Measurements from ENCODE around the gene GPLD1. TPM values are rescaled to one million over a fixed set of nuclear protein-coding genes. Genes with fewer than 3 reads are reported as not detected.

GPLD1 gene
- total RNA-seq, 2 experiments from 2014 or later, result 0.59 to 0.66 TPM

DNA sequence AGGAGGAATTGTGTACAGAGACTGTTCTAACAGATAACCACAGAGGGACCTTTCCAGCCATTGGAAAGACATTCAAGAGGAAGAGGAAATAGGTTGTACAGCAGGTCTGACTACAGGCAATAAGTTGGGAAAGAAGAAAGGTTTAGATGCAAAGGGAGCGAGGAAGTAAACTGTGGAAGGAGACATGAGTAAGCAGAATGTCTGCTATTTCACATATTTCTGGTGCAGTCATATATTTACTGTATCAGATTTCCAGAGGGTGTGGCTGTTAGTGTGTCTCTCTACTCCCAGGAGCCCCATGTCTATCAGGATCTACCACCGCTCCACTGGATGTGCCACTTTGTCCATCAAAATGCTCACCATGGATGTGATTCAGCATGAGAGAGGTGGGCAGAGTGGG lies 60.8 kb downstream of the GPLD1 start:
- no peaks in the 10 kb centered on the region for H3K4me1 ChIP-seq (ENCODE audit: insufficient read depth, low read length)
- Mint-ChIP-seq H3K36me3 (ENCODE audit: low read depth) (peaks cover 44% of the 10 kb centered on the region), H3K4me3 (no peak overlapping the region), H3K27me3 (no peaks in the 10 kb centered on the region), H3K4me1 (ENCODE audit: low read depth) (no peaks in the 10 kb centered on the region), H3K9me3 (no peaks in the 10 kb centered on the region), H3K27ac (no peak overlapping the region)
- H3K27me3 ChIP-seq (ENCODE audit: control insufficient read depth in 1 of 2, insufficient read depth in 2 of 2, low read length in 2 of 2), result no peaks in the 10 kb centered on the region
- no peak overlapping the region for H3K27ac ChIP-seq (ENCODE audit: low read depth in 1 of 2, low read length in 2 of 2)
- no peak for TF ChIP-seq CTCF (IDR thresholded peaks at IDR 0.05)
- H3K9me3 ChIP-seq (ENCODE audit: control insufficient read depth in 1 of 2, insufficient read depth in 1 of 2, low read length in 2 of 2), result no peaks in the 10 kb centered on the region
- ATAC-seq (ENCODE audit: poor library complexity), result no peak
- intact Hi-C loops (cut with DNase I, micrococcal nuclease), result loop anchor here in 1 of 2 experiments (5.0 kb wide), 1 partner anchor 264 kb away; no protein-coding TSS in a partner anchor
- peaks cover 22% of the 10 kb centered on the region for H3K36me3 ChIP-seq (ENCODE audit: insufficient read depth, low read length)
- ChIA-PET POLR2A (no interaction called here), CTCF (interaction anchor here (0.7 kb wide), 1 partner anchor 69 kb away, joined by 3 read pairs; no protein-coding TSS in a partner anchor)
- no peak for DNase-seq
- H3K4me3 ChIP-seq (ENCODE audit: low read length), result no peak overlapping the region

GRCh38 chr6:24426729-24427446 lies 62.5 kb downstream of the GPLD1 start:
- H3K27me3 ChIP-seq (ENCODE audit: control insufficient read depth in 1 of 2, insufficient read depth in 2 of 2, low read length in 2 of 2), result no peaks in the 10 kb centered on the region
- no peaks in the 10 kb centered on the region for H3K9me3 ChIP-seq (ENCODE audit: control insufficient read depth in 1 of 2, insufficient read depth in 1 of 2, low read length in 2 of 2)
- ChIA-PET CTCF (no interaction called here), POLR2A (no interaction called here)
- peaks cover 37% of the 10 kb centered on the region for H3K36me3 ChIP-seq (ENCODE audit: insufficient read depth, low read length)
- H3K4me3 ChIP-seq (ENCODE audit: low read length), result no peak overlapping the region
- H3K27ac ChIP-seq (ENCODE audit: low read depth in 1 of 2, low read length in 2 of 2), result no peak overlapping the region
- Mint-ChIP-seq H3K27me3 (no peaks in the 10 kb centered on the region), H3K27ac (no peak overlapping the region), H3K4me3 (no peak overlapping the region), H3K36me3 (ENCODE audit: low read depth) (peaks cover 55% of the 10 kb centered on the region), H3K4me1 (ENCODE audit: low read depth) (no peaks in the 10 kb centered on the region), H3K9me3 (no peaks in the 10 kb centered on the region)
- intact Hi-C loops (cut with DNase I, micrococcal nuclease), result loop anchor here in 1 of 2 experiments (5.0 kb wide), 1 partner anchor 265 kb away; no protein-coding TSS in a partner anchor
- DNase-seq (no peak), ATAC-seq (ENCODE audit: poor library complexity) (no peak)
- no peaks in the 10 kb centered on the region for H3K4me1 ChIP-seq (ENCODE audit: insufficient read depth, low read length)
- TF ChIP-seq CTCF (IDR thresholded peaks at IDR 0.05), result no peak

DNA sequence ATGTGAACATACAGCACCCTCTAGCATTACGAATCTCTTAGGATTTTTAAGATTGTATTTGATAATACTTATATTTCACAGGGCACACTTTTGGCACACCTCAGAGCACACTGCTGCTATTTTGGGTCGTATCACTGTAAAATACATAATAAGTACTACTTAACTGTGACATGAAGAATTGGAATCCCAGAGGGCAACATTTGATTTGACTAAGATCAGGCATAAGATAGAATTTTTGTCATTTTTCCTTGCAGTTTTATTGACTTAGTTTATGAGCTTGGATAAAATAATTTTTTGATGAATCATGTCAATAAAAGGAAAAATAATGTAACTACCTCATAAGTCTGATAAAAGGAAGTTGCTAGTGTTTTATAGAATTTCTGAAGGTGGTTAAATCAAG lies 64.3 kb downstream of the GPLD1 start:
- Histone ChIP-seq H3K9me3 (ENCODE audit: control insufficient read depth in 1 of 2, insufficient read depth in 1 of 2, low read length in 2 of 2) (no peaks in the 10 kb centered on the region), H3K27ac (ENCODE audit: low read depth in 1 of 2, low read length in 2 of 2) (no peak overlapping the region), H3K36me3 (ENCODE audit: insufficient read depth, low read length) (peaks cover 46% of the 10 kb centered on the region), H3K27me3 (ENCODE audit: control insufficient read depth in 1 of 2, insufficient read depth in 2 of 2, low read length in 2 of 2) (no peaks in the 10 kb centered on the region), H3K4me1 (ENCODE audit: insufficient read depth, low read length) (no peaks in the 10 kb centered on the region), H3K4me3 (ENCODE audit: low read length) (no peak overlapping the region)
- no peak overlapping the region for H3K27ac Mint-ChIP-seq
- H3K9me3 Mint-ChIP-seq, result no peaks in the 10 kb centered on the region
- no peak for TF ChIP-seq CTCF (IDR thresholded peaks at IDR 0.05)
- no peaks in the 10 kb centered on the region for H3K27me3 Mint-ChIP-seq
- no peak for ATAC-seq (ENCODE audit: poor library complexity)
- ChIA-PET POLR2A (no interaction called here), CTCF (no interaction called here)
- H3K36me3 Mint-ChIP-seq (ENCODE audit: low read depth), result peaks cover 73% of the 10 kb centered on the region
- H3K4me1 Mint-ChIP-seq (ENCODE audit: low read depth), result no peaks in the 10 kb centered on the region
- H3K4me3 Mint-ChIP-seq, result no peak overlapping the region
- intact Hi-C loops (cut with DNase I, micrococcal nuclease), result loop anchor here in 1 of 2 experiments (5.0 kb wide), 1 partner anchor 267 kb away; no protein-coding TSS in a partner anchor
- no peak for DNase-seq

Measured in CD4-positive, alpha-beta T cell (primary cell).